ENCODE data around the gene SIGLEC1.

Gene SIGLEC1

GRCh38 chr20:3712279-3712873 is at the start of gene SIGLEC1:
SIGLEC1 (minus strand) TSS chr20:3712600; CDS start chr20:3707128, 5,472 bp downstream.
- TF ChIP-seq GATA3 (IDR thresholded peaks at IDR 0.05; ENCODE audit: low read depth, low read length) (no peak), GATA2 (IDR thresholded peaks at IDR 0.05; ENCODE audit: low read depth, low read length) (no peak)

DNA sequence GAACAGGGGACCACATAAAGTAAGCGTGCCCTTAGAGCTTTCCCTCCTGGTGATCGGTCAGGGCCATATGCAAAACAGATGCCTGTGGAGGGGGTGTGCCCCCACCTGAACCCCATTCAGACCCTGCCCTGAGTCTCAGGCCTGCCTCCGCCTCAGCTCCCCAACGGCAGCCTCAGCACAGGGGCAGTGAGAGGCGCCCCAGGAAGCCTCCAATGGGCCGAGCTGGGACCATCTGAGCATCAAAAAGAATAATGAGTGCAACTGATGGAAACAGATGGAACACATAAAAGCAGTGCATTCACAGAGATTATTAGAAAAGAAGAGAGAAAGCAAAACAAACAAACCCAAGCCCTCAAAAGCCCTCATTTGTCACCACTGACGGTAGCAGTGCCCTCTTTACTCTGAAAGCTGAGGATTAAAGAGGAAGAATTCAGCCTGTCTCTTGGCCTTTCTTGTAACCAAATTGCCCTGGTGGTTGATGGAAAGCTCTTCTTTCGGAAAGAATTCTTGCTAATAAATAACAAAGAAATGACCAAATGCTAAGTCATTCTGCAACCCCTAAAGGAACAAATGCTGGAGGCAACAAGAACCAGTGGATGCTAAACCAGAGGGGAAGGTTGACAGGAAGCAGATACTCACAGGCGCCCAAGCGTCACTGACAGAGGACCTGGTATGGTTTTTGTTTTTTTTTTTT is 48.4 kb upstream of the SIGLEC1 start:
- no peak for TF ChIP-seq GATA2 (IDR thresholded peaks at IDR 0.05; ENCODE audit: low read depth, low read length)
- no peak for TF ChIP-seq GATA3 (IDR thresholded peaks at IDR 0.05; ENCODE audit: low read depth, low read length)

GRCh38 chr20:3759884-3760283 is 47.5 kb upstream of the SIGLEC1 start:
- TF ChIP-seq GATA3 (IDR thresholded peaks at IDR 0.05; ENCODE audit: low read depth, low read length) (no peak), GATA2 (IDR thresholded peaks at IDR 0.05; ENCODE audit: low read depth, low read length) (no peak)

- TF ChIP-seq GATA3 (IDR thresholded peaks at IDR 0.05; ENCODE audit: low read depth, low read length) = no peak
- TF ChIP-seq GATA2 (IDR thresholded peaks at IDR 0.05; ENCODE audit: low read depth, low read length) = no peak
Measured at GRCh38 chr20:3759316-3759823, 47.0 kb upstream of the SIGLEC1 start.

GRCh38 chr20:3758566-3758965 is 46.2 kb upstream of the SIGLEC1 start:
- TF ChIP-seq GATA3 (IDR thresholded peaks at IDR 0.05; ENCODE audit: low read depth, low read length) (no peak), GATA2 (IDR thresholded peaks at IDR 0.05; ENCODE audit: low read depth, low read length) (no peak)

- no peak for TF ChIP-seq GATA3 (IDR thresholded peaks at IDR 0.05; ENCODE audit: low read depth, low read length)
- no peak for TF ChIP-seq GATA2 (IDR thresholded peaks at IDR 0.05; ENCODE audit: low read depth, low read length)
Measured at GRCh38 chr20:3757268-3757667, 44.9 kb upstream of the SIGLEC1 start.

- no peak for TF ChIP-seq GATA3 (IDR thresholded peaks at IDR 0.05; ENCODE audit: low read depth, low read length)
- TF ChIP-seq GATA2 (IDR thresholded peaks at IDR 0.05; ENCODE audit: low read depth, low read length) = no peak
Measured at GRCh38 chr20:3755814-3756480, 43.5 kb upstream of the SIGLEC1 start.

DNA sequence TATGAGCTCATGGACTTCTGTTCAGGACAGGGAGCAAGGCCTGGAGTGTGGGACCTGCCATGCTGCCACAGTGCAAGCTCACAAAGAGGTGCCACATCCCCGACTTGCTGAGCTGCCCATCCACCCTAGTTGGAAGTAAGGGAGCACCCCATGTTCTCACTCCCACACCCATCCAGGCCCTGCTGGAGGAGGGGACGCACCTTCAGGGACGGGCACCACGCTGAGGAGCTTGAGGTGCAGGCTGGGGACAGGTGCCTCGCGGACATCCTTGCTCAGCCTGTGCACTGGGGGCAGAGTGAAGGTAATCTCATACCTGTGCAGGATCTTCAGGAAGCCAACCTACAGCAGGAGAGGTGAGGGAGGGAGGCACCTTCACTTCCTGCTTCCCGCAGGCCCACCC is 42.9 kb upstream of the SIGLEC1 start:
- TF ChIP-seq GATA3 (IDR thresholded peaks at IDR 0.05; ENCODE audit: low read depth, low read length) = no peak
- no peak for TF ChIP-seq GATA2 (IDR thresholded peaks at IDR 0.05; ENCODE audit: low read depth, low read length)

GRCh38 chr20:3754276-3754630 is 41.9 kb upstream of the SIGLEC1 start:
- no peak for TF ChIP-seq GATA3 (IDR thresholded peaks at IDR 0.05; ENCODE audit: low read depth, low read length)
- no peak for TF ChIP-seq GATA2 (IDR thresholded peaks at IDR 0.05; ENCODE audit: low read depth, low read length)

- TF ChIP-seq GATA3 (IDR thresholded peaks at IDR 0.05; ENCODE audit: low read depth, low read length) = no peak
- TF ChIP-seq GATA2 (IDR thresholded peaks at IDR 0.05; ENCODE audit: low read depth, low read length) = no peak
Measured at GRCh38 chr20:3753501-3754275, 41.3 kb upstream of the SIGLEC1 start.

GRCh38 chr20:3753098-3753497 is 40.7 kb upstream of the SIGLEC1 start:
- TF ChIP-seq GATA2 (IDR thresholded peaks at IDR 0.05; ENCODE audit: low read depth, low read length) = no peak
- no peak for TF ChIP-seq GATA3 (IDR thresholded peaks at IDR 0.05; ENCODE audit: low read depth, low read length)

DNA sequence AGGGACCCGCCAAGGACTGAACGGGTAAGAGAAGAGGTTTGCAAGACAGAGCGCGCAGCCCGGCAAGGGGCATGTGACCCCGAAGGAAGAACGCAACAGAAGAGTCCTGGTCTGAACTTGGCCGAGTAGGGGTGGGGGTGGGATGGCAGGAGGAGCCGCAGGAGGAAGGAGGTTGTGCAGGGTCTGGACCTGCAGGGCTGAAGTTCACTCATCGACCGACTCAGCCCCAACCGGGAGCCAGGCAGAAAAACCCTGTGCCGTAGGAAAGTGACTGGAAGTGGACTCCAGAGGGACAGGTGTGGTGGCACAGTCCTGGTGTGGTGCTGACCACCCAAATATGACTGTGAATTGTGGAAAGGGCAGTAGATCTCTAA is 40.0 kb upstream of the SIGLEC1 start:
- no peak for TF ChIP-seq GATA3 (IDR thresholded peaks at IDR 0.05; ENCODE audit: low read depth, low read length)
- no peak for TF ChIP-seq GATA2 (IDR thresholded peaks at IDR 0.05; ENCODE audit: low read depth, low read length)

DNA sequence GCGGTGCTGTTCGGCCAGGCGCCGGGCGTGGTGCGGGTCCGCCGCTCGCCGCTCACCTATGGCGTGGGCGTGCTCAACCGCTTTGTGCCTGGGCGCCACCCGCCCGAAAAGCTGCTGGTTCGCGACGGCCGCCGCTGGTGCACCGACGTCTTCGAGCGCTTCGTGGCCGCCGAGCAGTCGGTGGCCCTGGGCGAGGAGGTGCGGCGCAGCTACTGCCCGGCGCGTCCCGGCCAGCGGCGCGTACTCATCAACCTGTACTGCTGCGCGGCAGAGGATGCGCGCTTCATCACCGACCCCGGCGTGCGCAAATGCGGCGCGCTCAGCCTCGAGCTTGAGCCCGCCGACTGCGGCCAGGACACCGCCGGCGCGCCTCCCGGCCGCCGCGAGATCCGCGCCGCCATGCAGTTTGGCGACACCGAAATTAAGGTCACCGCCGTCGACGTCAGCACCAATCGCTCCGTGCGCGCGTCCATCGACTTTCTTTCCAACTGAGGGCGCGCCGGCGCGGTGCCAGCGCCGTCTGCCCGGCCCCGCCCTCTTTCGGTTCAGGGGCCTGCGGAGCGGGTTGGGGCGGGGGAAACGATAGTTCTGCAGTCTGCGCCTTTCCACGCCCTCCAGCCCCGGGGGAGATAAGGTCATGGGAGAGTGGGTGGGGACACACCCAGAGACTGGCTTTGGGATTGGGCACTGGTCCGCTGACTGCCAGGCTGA is 39.4 kb upstream of the SIGLEC1 start:
- TF ChIP-seq GATA3 (IDR thresholded peaks at IDR 0.05; ENCODE audit: low read depth, low read length) (no peak), GATA2 (IDR thresholded peaks at IDR 0.05; ENCODE audit: low read depth, low read length) (no peak)

DNA sequence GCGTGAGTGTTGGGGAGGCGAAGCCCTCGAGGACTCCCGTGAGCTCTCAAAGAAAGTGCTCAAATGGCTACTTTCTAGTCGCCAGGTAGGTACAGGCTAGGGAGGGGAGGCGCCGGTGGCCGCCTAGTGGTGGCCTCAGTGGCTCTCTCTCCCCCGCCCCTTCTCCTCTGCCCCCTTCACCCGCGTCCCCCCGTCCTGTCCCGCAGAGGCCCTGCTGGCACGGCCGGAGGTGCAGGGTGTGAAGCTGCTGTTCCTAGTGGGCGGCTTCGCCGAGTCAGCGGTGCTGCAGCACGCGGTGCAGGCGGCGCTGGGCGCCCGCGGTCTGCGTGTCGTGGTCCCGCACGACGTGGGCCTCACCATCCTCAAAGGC is 38.9 kb upstream of the SIGLEC1 start:
- TF ChIP-seq GATA3 (IDR thresholded peaks at IDR 0.05; ENCODE audit: low read depth, low read length) (no peak), GATA2 (IDR thresholded peaks at IDR 0.05; ENCODE audit: low read depth, low read length) (no peak)

All from SH-SY5Y (cell line).